Vagina (tissue), 2 donors: Measurements from ENCODE around the gene TLE5.

Experiments
- CTCF ChIP-seq, 3 experiments: fragments of 450-650 bp in 2 of 3; fragments of 200-600 bp in 1 of 3; sonication (generic) in 1 of 3; IDR thresholded peaks; one replicate each; pipeline ENCODE4 v1.5.1; 2017 to 2019; ENCODE audit warnings: antibody characterized with exemption in 3 of 3, mild to moderate bottlenecking in 2 of 3, moderate library complexity in 2 of 3
- POLR2A ChIP-seq, 2 donors: fragments of 450-650 bp; IDR thresholded peaks; one replicate each; pipeline ENCODE4 v1.6.1; 2017; ENCODE audit warnings: antibody characterized with exemption in 2 of 2, mild to moderate bottlenecking in 2 of 2, moderate library complexity in 2 of 2
- POLR2AphosphoS5 ChIP-seq, 2 donors: sonication (generic); formaldehyde crosslinking; IDR thresholded peaks; one replicate each; pipeline ENCODE4 v1.9.0; 2017; ENCODE audit warnings: antibody characterized with exemption in 2 of 2, mild to moderate bottlenecking in 2 of 2, low read depth in 1 of 2; ENCODE audit not compliant: insufficient read depth in 1 of 2

DNA sequence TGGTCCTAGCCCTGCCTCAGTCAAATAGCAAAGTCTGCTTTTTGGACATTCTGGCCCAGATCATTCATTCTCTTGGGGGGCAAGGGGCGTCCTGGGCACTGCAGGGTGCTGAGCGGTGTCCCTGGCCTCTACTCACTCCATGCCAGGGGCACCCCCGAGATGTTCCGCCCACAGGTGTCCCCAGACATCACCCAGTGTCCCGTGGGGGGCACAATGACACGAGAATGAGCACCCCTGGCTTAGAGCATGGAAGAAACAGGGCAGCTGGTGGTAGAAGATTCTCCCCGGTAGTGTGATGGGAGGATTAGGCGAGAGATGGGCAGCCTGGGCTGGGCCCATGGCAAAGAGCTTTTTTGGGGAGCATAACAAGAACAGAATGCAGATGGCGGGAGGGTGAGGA, 5.3 kb upstream of the TLE5 start:
- TF ChIP-seq CTCF (IDR thresholded peaks at IDR 0.05): no peak
- TF ChIP-seq POLR2A (IDR thresholded peaks at IDR 0.05): no peak
- TF ChIP-seq POLR2AphosphoS5 (IDR thresholded peaks at IDR 0.05; ENCODE audit: insufficient read depth in 1 of 2, low read depth in 1 of 2): no peak
